DND-41 (cell line): ENCODE data around the gene ALKBH5.

Experiments used
- CTCF ChIP-seq: IDR thresholded peaks from 2 replicates; pipeline ENCODE4 v1.5.1; 2012; ENCODE audit warnings: borderline replicate concordance, low read length, moderate library complexity, mild to moderate bottlenecking; ENCODE audit not compliant: poor library complexity, severe bottlenecking; ENCODE audit errors: extremely low read depth
- EZH2 ChIP-seq: IDR thresholded peaks from 3 replicates; pipeline ENCODE4 v1.6.1; 2012; ENCODE audit warnings: borderline replicate concordance, low read depth, mild to moderate bottlenecking, moderate library complexity, low read length, inconsistent platforms; ENCODE audit not compliant: severe bottlenecking

- TF ChIP-seq CTCF (no peak), EZH2 (no peak)
Measured at GRCh38 chr17:18225642-18226283, 42.1 kb downstream of the ALKBH5 start.
